Tibial artery (tissue), 4 donors: ENCODE measurements around the gene TMEM69.
A peak's percentile ranks its signal among the peaks of the same experiment; 100 is the strongest.
"Not testable (repeated sequence)": the region's sequence is repeated elsewhere in the genome, so short reads cannot be mapped to it uniquely, and the experiment has no call there.

Source experiments
- DNase-seq, 2 donors: peaks; one replicate each; pipeline ENCODE4 v3.0.0-alpha.2; 2019
- H3K27ac ChIP-seq, 2 donors: fragments of 200-600 bp; sonication (generic) in 1 of 2; 1 replicate in 1 of 2; 2 replicates in 1 of 2; pipeline ENCODE4 v1.5.1; 2018 to 2019; ENCODE audit warnings: mild to moderate bottlenecking in 1 of 2
- H3K27me3 ChIP-seq, 2 donors: fragments of 200-600 bp; sonication (generic) in 1 of 2; one replicate each; pipeline versions ENCODE4 v1.5.1 to v1.6.0; 2016 to 2019
- H3K36me3 ChIP-seq, 3 donors: fragments of 200-600 bp; sonication (generic) in 2 of 3; one replicate each; pipeline ENCODE4 v1.5.1; 2016 to 2019; ENCODE audit warnings: mild to moderate bottlenecking in 2 of 3
- H3K4me1 ChIP-seq, 4 donors: fragments of 200-600 bp; sonication (generic) in 2 of 4; 1 replicate in 3 of 4; 2 replicates in 1 of 4; pipeline ENCODE4 v1.5.1; 2016 to 2019
- H3K4me3 ChIP-seq, 2 donors: fragments of 200-600 bp; sonication (generic) in 1 of 2; 1 replicate in 1 of 2; 2 replicates in 1 of 2; pipeline ENCODE4 v1.5.1; 2018 to 2019; ENCODE audit warnings: mild to moderate bottlenecking in 2 of 2
- H3K9me3 ChIP-seq, 3 donors: fragments of 200-600 bp; sonication (generic) in 1 of 3; one replicate each; pipeline ENCODE4 v1.5.1; 2016 to 2019
- intact Hi-C: fragments of 100-400 bp; cut with DNase I; formaldehyde crosslinking; loops from one replicate; pipeline ENCODE4 v1.15.0; 2023; ENCODE audit warnings: low total_unique reads
- TF ChIP-seq, protein P1 (sequence below), 2 experiments: fragments of 200-600 bp in 1 of 2; fragments of 450-650 bp in 1 of 2; IDR thresholded peaks; one replicate each; pipeline ENCODE4 v1.5.1; 2017 to 2019; ENCODE audit warnings: antibody characterized with exemption in 2 of 2, mild to moderate bottlenecking in 1 of 2, moderate library complexity in 1 of 2

The TMEM69 gene

DNA sequence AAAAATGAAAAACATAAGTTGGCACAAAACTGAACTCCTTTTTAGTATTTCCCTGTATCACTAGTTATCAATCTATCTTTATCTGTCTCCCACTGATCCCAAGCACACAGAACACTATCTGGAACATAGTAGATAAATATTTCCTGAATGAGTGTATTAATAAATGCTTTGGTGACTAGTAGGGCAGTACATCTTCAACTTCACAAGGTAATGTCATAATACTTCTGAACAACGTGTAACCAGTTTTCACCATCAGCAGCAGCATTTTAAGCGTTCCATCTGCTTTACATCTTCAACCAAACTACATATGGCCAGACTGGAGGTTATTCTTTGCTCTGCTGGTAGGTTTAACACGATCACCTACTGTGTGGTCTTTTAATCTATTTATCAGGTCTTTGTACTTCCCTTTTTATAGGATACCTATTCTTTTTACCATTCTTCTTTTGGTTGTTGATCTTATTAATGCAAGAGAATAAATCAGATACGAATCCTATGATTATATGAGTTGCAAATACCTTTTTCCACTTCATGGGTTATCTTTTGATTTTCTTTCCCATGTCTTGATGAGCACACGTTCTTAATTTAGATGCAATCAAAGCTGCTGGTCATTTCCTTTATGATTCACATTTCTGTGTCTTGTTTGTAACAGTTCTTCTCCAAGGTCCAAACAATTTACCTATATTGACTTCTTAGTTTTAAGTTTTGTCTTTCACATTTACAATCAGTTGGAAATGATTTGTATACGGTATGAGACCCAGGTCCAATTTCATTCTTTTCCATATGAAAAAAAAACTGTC lies 17.9 kb upstream of the TMEM69 start:
- H3K27me3 ChIP-seq, result no peaks in the 10 kb centered on the region
- H3K36me3 ChIP-seq, result no peaks in the 10 kb centered on the region
- intact Hi-C loops, result no loop called here
- TF ChIP-seq, protein P1, sequence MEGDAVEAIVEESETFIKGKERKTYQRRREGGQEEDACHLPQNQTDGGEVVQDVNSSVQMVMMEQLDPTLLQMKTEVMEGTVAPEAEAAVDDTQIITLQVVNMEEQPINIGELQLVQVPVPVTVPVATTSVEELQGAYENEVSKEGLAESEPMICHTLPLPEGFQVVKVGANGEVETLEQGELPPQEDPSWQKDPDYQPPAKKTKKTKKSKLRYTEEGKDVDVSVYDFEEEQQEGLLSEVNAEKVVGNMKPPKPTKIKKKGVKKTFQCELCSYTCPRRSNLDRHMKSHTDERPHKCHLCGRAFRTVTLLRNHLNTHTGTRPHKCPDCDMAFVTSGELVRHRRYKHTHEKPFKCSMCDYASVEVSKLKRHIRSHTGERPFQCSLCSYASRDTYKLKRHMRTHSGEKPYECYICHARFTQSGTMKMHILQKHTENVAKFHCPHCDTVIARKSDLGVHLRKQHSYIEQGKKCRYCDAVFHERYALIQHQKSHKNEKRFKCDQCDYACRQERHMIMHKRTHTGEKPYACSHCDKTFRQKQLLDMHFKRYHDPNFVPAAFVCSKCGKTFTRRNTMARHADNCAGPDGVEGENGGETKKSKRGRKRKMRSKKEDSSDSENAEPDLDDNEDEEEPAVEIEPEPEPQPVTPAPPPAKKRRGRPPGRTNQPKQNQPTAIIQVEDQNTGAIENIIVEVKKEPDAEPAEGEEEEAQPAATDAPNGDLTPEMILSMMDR (IDR thresholded peaks at IDR 0.05), result no peak
- no peak for DNase-seq
- peaks cover 0 to 90% (median 31%) of the 10 kb centered on the region in 4 donors for H3K4me1 ChIP-seq
- H3K4me3 ChIP-seq, result no peak overlapping the region
- H3K27ac ChIP-seq, result no peak overlapping the region
- H3K9me3 ChIP-seq, result no peaks in the 10 kb centered on the region

DNA sequence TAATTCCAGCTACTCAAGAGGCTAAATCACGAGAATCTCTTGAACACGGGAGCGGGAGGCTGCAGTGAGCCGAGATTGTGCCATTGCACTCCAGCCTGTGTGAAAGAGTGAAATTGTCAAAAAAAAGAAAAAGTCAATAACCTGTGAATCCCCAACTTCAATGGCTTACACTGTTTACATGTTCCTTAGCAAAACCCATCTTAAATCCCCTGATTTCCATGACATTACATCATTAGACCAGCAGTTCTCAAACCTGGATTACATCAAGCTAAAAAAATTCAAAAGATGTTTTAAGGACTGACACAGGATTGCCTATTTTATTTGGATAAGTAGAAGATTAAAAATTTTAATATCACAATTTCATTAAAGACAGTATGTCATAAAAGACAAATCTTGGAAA lies 14.0 kb upstream of the TMEM69 start:
- Histone ChIP-seq H3K27me3 (no peaks in the 10 kb centered on the region), H3K36me3 (no peaks in the 10 kb centered on the region), H3K27ac (no peak overlapping the region), H3K4me3 (no peak overlapping the region), H3K9me3 (no peaks in the 10 kb centered on the region), H3K4me1 (peaks cover 0 to 96% (median 47%) of the 10 kb centered on the region in 4 donors)
- DNase-seq, result no peak
- intact Hi-C loops, result no loop called here
- TF ChIP-seq, protein P1 (IDR thresholded peaks at IDR 0.05), result no peak

DNA sequence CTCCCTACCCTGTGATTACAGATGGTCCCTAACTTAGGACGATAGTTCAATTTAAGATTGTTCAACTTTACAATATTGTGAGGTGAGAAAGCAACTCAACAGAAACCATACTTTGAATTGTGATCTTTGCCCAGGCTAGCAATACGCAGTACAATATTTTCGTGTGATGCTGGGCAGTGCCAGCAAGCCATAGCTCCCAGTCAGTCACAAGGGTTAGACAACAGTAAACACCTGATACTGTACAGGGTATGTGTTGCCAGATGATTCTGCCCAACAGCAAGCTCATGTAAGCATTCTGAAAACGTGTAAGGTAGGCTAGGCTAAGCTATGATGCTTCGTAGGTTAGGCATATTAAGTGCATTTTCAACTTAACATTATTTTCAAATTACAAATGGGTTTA lies 13.5 kb upstream of the TMEM69 start:
- Histone ChIP-seq H3K9me3 (no peaks in the 10 kb centered on the region), H3K27ac (no peak overlapping the region), H3K4me1 (peaks cover 0 to 96% (median 47%) of the 10 kb centered on the region in 4 donors), H3K36me3 (no peaks in the 10 kb centered on the region), H3K27me3 (no peaks in the 10 kb centered on the region), H3K4me3 (no peak overlapping the region)
- intact Hi-C loops, result no loop called here
- TF ChIP-seq, protein P1 (IDR thresholded peaks at IDR 0.05), result no peak
- DNase-seq, result no peak

DNA sequence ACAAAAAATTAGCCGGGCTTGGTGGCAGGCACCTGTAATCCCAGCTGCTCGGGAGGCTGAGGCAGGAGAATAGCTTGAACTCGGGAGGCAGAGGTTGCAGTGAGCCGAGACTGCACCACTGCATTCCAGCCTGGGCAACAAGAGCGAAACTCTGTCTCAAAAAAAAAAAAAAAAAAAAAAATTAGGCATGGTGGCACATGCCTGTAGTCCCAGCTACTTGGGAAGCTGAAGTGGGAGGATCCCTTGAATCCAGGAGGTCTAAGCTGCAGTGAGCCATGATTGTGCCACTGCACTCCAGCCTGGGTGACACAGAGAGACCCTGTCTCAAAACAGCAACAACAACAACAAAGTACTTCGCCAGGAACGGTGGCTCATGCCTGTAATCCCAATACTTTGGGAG lies 11.4 kb upstream of the TMEM69 start:
- H3K4me3 ChIP-seq, H3K27me3 ChIP-seq, intact Hi-C loops, H3K36me3 ChIP-seq, DNase-seq, H3K9me3 ChIP-seq: not testable (repeated sequence)
- peaks cover 0 to 96% (median 52%) of the 10 kb centered on the region in 4 donors for H3K4me1 ChIP-seq
- H3K27ac ChIP-seq, result peak overlapping the region in 1 of 2 donors; percentile 6

DNA sequence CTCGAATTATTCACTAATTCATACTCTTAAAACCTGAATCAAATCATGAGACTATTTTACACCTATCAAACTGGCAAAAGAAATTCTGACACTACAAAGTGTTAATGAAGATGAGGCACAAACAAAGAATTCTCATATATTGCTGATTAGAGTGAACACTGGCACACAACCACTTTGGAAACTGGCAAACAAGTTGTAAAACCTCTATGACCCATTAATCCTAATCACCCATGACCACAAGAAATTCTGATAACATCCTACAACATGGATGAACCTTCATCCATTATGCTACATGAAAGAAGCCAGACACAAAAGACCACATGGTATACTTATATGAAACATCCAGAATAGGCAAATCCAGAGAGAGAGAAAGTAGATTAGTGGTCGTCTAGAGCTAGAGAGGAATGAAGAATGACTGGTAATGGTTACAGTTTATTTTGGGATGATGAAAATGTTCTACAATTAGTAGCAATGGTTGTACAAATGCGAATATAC lies 10.2 kb upstream of the TMEM69 start:
- Histone ChIP-seq H3K4me1 (peaks cover 0 to 97% (median 60%) of the 10 kb centered on the region in 4 donors), H3K36me3 (no peaks in the 10 kb centered on the region)
- intact Hi-C loops, result no loop called here

DNA sequence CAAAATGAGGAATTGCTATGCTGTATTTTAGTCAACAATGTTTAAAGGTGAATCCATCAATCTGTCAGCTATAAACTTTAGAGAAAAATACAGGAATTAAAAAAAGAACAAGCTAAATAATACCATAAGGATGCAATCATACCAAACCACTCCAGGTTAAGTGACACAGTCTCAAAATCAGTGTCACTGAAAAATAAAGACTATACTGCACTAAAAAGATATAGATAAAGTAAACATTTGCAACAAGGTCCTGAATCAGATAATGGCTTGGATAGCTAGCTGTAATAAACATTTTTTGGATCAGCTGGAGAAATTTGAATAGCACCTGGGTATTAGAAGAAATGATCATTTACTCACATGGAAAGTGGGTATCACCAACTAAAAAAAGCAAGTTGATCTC lies 9.5 kb upstream of the TMEM69 start:
- no peak for DNase-seq
- Histone ChIP-seq H3K4me3 (no peak overlapping the region), H3K27me3 (no peaks in the 10 kb centered on the region), H3K9me3 (no peaks in the 10 kb centered on the region), H3K27ac (peak overlapping the region; percentile 42 to 50), H3K36me3 (no peaks in the 10 kb centered on the region), H3K4me1 (peaks cover 0 to 97% (median 59%) of the 10 kb centered on the region in 4 donors)
- intact Hi-C loops, result no loop called here
- TF ChIP-seq, protein P1 (IDR thresholded peaks at IDR 0.05), result no peak

More for the DNA sequence above, 10.2 kb upstream of the TMEM69 start:
- H3K4me3 ChIP-seq, result no peak overlapping the region
- no peaks in the 10 kb centered on the region for H3K27me3 ChIP-seq
- TF ChIP-seq, protein P1 (IDR thresholded peaks at IDR 0.05), result no peak
- DNase-seq, result no peak
- peak overlapping the region in 1 of 2 donors; percentile 50 for H3K27ac ChIP-seq
- no peaks in the 10 kb centered on the region for H3K9me3 ChIP-seq
